DOHH2 (cell line): ENCODE measurements around the gene MRPS23.

Source experiments
- H3F3A ChIP-seq: fragments of 200-600 bp; sonication (generic), shearing (Covaris generic); 2 replicates; pipeline ENCODE4 v1.6.0; 2016; ENCODE audit warnings: antibody characterized with exemption, mild to moderate bottlenecking; ENCODE audit not compliant: control insufficient read depth, insufficient read depth
- H3K27ac ChIP-seq: fragments of 200-600 bp; sonication (generic); 2 replicates; pipeline ENCODE4 v1.5.1; 2014; ENCODE audit warnings: low read depth, mild to moderate bottlenecking, low read length, moderate library complexity
- H3K27me3 ChIP-seq: fragments of 200-600 bp; sonication (generic); 2 replicates; pipeline ENCODE4 v1.6.1; 2014; ENCODE audit warnings: mild to moderate bottlenecking, low read length, mixed read lengths; ENCODE audit not compliant: control insufficient read depth
- H3K36me3 ChIP-seq: fragments of 200-600 bp; sonication (generic); 2 replicates; pipeline ENCODE4 v1.6.1; 2014; ENCODE audit warnings: mild to moderate bottlenecking, low read length, moderate library complexity, mixed read lengths; ENCODE audit not compliant: control insufficient read depth
- H3K4me1 ChIP-seq: fragments of 200-600 bp; sonication (generic); 2 replicates; pipeline ENCODE4 v1.6.1; 2014; ENCODE audit warnings: mild to moderate bottlenecking, low read length, mixed read lengths; ENCODE audit not compliant: control insufficient read depth
- H3K4me2 ChIP-seq: fragments of 200-600 bp; sonication (generic); 2 replicates; pipeline ENCODE4 v1.6.0; 2014; ENCODE audit warnings: mild to moderate bottlenecking, low read length, moderate library complexity
- H3K4me3 ChIP-seq: fragments of 200-600 bp; sonication (generic); 2 replicates; pipeline ENCODE4 v1.5.1; 2014; ENCODE audit warnings: mild to moderate bottlenecking, low read length, mixed read lengths
- H3K79me2 ChIP-seq: fragments of 200-600 bp; sonication (generic); 2 replicates; pipeline ENCODE4 v1.6.1; 2014; ENCODE audit warnings: mild to moderate bottlenecking, low read length, mixed read lengths; ENCODE audit not compliant: control insufficient read depth
- H3K9me2 ChIP-seq: fragments of 200-600 bp; sonication (generic); replicated peaks from 2 replicates; pipeline ENCODE4 v1.6.1; 2014; ENCODE audit warnings: mild to moderate bottlenecking, low read length, mixed read lengths; ENCODE audit not compliant: control insufficient read depth
- H3K9me3 ChIP-seq: fragments of 200-600 bp; sonication (generic); 2 replicates; pipeline ENCODE4 v1.6.1; 2014; ENCODE audit warnings: antibody characterized with exemption, low read length, mixed read lengths; ENCODE audit not compliant: control insufficient read depth, insufficient read depth
- H4K20me1 ChIP-seq: fragments of 200-600 bp; sonication (generic); 2 replicates; pipeline ENCODE4 v1.6.0; 2014; ENCODE audit warnings: low read depth, mild to moderate bottlenecking, antibody characterized with exemption, low read length, moderate library complexity; ENCODE audit not compliant: control insufficient read depth, insufficient read depth
- EZH2phosphoT487 ChIP-seq: fragments of 200-600 bp; sonication (generic); IDR thresholded peaks from 2 replicates; pipeline ENCODE4 v1.6.1; 2017; ENCODE audit warnings: borderline replicate concordance, mild to moderate bottlenecking, antibody characterized with exemption, low read length, moderate library complexity, mixed read lengths
- TF ChIP-seq, protein P1 (sequence below): fragments of 200-600 bp; sonication (generic); IDR thresholded peaks from one replicate; pipeline ENCODE4 v1.5.1; 2014; ENCODE audit warnings: antibody characterized with exemption, mild to moderate bottlenecking, low read depth, low read length; ENCODE audit not compliant: poor library complexity, severe bottlenecking

The MRPS23 gene

DNA sequence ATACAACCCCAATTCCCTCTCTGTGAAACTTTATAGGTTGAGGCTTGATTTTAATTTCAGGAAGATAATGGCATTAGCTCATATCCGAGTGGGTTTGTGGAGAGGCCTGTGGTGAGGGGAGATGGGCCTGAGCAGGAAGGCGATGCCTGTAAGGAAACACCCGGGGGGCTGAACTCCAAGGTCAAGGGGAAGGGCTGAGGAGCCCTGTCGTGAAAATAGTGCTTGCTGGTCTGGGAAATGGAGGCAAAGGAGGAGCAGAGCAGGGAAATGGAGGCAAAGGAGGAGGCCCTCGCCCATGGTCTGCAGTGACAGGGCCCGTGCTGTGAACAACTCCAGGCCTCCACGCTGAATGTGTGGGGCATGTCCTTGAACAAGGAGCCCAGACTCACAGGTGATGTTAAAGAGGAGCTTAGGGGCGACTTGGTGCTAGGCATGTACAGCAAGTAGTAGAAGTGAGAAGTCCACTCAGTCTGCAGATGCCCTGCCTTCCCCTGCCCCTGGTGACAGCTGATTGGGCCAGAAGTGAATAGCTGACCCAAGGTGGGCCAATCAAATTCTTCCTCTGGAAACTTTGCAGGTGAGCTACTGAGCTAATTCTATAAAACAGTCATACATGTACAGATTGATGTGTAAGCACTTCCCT lies 38.1 kb downstream of the MRPS23 start:
- Histone ChIP-seq H3K4me3 (peak overlapping the region; percentile 47), H3K4me1 (peaks cover 21% of the 10 kb centered on the region), H3K27ac (0 out of 2 replicates have a peak overlapping the region, but pooled peaks have one; percentile 10), H3K9me2 (no peaks in the 10 kb centered on the region), H3K4me2 (peak overlapping the region; percentile 61), H3K27me3 (peaks cover 54% of the 10 kb centered on the region), H3F3A (no peaks in the 10 kb centered on the region), H4K20me1 (no peaks in the 10 kb centered on the region), H3K9me3 (no peaks in the 10 kb centered on the region), H3K36me3 (no peaks in the 10 kb centered on the region), H3K79me2 (no peaks in the 10 kb centered on the region)
- TF ChIP-seq, protein P1, sequence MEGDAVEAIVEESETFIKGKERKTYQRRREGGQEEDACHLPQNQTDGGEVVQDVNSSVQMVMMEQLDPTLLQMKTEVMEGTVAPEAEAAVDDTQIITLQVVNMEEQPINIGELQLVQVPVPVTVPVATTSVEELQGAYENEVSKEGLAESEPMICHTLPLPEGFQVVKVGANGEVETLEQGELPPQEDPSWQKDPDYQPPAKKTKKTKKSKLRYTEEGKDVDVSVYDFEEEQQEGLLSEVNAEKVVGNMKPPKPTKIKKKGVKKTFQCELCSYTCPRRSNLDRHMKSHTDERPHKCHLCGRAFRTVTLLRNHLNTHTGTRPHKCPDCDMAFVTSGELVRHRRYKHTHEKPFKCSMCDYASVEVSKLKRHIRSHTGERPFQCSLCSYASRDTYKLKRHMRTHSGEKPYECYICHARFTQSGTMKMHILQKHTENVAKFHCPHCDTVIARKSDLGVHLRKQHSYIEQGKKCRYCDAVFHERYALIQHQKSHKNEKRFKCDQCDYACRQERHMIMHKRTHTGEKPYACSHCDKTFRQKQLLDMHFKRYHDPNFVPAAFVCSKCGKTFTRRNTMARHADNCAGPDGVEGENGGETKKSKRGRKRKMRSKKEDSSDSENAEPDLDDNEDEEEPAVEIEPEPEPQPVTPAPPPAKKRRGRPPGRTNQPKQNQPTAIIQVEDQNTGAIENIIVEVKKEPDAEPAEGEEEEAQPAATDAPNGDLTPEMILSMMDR = no peak
- TF ChIP-seq EZH2phosphoT487 = no peak

DNA sequence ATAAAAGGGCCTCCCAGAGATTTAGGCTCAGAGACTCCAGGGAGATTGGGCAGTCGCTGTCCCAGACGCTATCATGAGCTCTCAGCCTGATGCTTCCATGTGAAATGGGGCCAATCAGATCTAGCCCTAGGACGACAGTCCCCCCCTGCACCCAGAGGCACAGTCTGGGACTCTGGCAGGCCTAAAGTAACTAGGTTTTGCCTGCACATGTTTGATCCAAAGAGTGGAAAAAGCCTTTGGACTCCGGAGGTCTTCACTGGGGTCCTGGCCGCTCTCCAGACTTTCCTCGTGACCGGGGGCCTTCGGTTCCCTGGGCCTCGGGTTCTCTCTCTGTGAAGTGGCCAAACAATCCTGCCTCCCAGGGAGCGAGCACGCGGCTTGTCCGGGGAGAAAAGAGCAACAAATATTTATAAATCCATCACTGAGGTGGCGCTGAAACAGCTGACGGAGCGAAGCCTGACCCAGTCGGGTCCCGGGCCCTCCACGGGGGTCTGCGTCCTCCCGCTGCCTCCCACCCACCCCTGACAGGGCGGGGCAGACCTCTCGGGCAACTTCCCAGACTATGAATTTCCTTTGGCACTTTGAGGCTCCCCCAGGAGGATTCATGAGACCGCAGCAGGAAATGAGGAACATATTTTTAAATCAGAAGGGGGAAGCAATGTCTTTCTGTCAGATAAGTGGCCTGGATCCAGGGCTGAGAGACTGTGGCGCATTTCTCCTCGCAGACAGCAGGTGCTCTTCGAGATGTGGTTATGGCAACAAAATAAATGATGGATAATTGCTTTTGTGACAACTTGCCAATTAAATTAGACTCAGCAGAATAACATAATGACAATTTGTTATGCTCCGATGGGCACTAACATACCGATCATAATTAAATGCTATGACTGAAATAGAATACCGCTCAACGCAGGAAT lies 38.9 kb downstream of the MRPS23 start:
- Histone ChIP-seq H3K4me2 (peak overlapping the region; percentile 61), H3K9me2 (no peaks in the 10 kb centered on the region), H3K27me3 (peaks cover 57% of the 10 kb centered on the region), H3K4me3 (peak overlapping the region; percentile 47), H3K36me3 (no peaks in the 10 kb centered on the region), H4K20me1 (no peaks in the 10 kb centered on the region), H3K4me1 (peaks cover 21% of the 10 kb centered on the region), H3F3A (no peaks in the 10 kb centered on the region), H3K9me3 (no peaks in the 10 kb centered on the region), H3K79me2 (no peaks in the 10 kb centered on the region), H3K27ac (0 out of 2 replicates have a peak overlapping the region, but pooled peaks have one; percentile 10)
- no peak for TF ChIP-seq EZH2phosphoT487
- TF ChIP-seq, protein P1 = no peak

DNA sequence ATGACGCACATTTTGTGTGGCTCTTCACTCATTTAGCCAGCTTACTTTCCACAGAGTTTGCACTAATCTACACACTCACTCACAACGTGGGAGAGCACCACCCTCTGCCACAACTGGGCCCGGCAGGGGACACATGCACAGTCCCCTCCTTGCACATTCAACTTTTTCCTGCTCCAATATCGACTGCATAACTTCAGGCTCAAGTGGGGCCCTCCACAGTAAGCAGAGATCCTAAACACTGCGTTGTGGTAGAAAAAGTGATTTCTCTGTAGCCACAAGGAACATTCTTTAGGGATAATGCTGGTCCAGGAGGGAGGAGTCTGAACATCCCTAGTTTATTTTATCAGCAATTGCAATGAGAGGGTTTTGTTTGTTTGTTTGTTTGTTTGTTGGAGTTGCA lies 40.0 kb downstream of the MRPS23 start:
- peaks cover 60% of the 10 kb centered on the region for H3K27me3 ChIP-seq
- no peaks in the 10 kb centered on the region for H3K36me3 ChIP-seq
- H3K27ac ChIP-seq = no peak overlapping the region
- H3K9me2 ChIP-seq = no peaks in the 10 kb centered on the region
- no peaks in the 10 kb centered on the region for H4K20me1 ChIP-seq
- H3K4me1 ChIP-seq = peaks cover 21% of the 10 kb centered on the region
- H3K4me2 ChIP-seq = no peak overlapping the region
- H3F3A ChIP-seq = no peaks in the 10 kb centered on the region
- no peaks in the 10 kb centered on the region for H3K9me3 ChIP-seq
- no peaks in the 10 kb centered on the region for H3K79me2 ChIP-seq
- TF ChIP-seq, protein P1 = no peak
- TF ChIP-seq EZH2phosphoT487 = 0 out of 2 replicates have a peak, but pooled peaks have one; percentile 62
- no peak overlapping the region for H3K4me3 ChIP-seq
